ENCODE results near the gene NEAT1. TPM values are rescaled to one million over a fixed set of nuclear protein-coding genes. Genes with fewer than 3 reads are reported as not detected.

Gene NEAT1
- total RNA-seq, 1 donor from 2014 or later, result 422 TPM

DNA sequence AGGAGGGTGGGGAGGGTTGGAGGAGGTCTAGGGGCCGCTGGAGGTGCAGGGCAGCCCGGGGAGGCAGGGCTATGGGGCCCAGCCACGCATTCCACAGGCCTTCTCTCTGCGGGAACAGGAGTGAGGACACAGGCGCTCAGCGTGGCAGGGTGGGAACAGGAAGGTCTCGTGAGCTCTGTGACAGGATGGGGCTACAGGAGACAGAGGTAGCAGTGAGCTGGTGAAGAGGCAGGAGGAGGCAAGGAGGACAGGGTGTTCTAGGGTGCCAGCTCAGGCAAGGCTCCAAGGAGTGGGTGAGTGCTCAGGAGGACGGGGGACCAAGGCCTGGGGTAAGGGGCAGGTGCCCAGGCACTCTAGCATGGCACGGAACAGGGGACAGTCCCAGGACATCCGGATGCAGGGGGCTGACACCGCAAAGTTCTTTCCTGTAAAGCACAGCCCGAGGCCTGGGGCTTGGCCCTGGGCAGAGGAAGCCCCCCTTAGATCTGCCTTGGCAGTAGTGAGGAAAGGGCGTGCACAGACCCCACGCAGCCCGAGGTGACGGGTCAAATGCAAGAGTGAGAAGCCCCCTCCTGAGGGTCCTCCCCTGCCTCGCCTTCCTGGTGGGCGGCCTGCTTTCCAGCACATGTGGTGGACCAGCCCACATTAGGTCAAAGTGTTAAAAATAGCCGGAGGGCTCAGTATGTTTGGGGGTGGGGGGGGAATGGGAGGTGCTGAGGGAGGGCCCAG lies 4.7 kb upstream of the NEAT1 start:
- intact Hi-C loops (cut with micrococcal nuclease), result loop anchor here (1.0 to 2.0 kb wide), 2 partner anchors 8 to 79 kb away; no protein-coding TSS in a partner anchor
- Mint-ChIP-seq H3K27ac (peak overlapping the region; percentile 100), H3K9me3 (no peaks in the 10 kb centered on the region), H3K27me3 (ENCODE audit: low read depth) (no peaks in the 10 kb centered on the region), H3K36me3 (ENCODE audit: low read depth) (peaks cover 7% of the 10 kb centered on the region), H3K4me3 (ENCODE audit: low read depth) (peak overlapping the region; percentile 81), H3K4me1 (ENCODE audit: low read depth) (peaks cover 38% of the 10 kb centered on the region)
- DNase-seq (ENCODE audit: low spot score), result peak; percentile 43

GRCh38 chr11:65418431-65418680 lies 4.2 kb upstream of the NEAT1 start:
- DNase-seq (ENCODE audit: low spot score), result no peak
- intact Hi-C loops (cut with micrococcal nuclease), result loop anchor here (1.0 to 2.0 kb wide), 2 partner anchors 8 to 78 kb away; no protein-coding TSS in a partner anchor
- Mint-ChIP-seq H3K27ac (peak overlapping the region; percentile 100), H3K4me3 (ENCODE audit: low read depth) (peak overlapping the region; percentile 98), H3K4me1 (ENCODE audit: low read depth) (peaks cover 39% of the 10 kb centered on the region), H3K9me3 (no peaks in the 10 kb centered on the region), H3K36me3 (ENCODE audit: low read depth) (peaks cover 10% of the 10 kb centered on the region), H3K27me3 (ENCODE audit: low read depth) (no peaks in the 10 kb centered on the region)

DNA sequence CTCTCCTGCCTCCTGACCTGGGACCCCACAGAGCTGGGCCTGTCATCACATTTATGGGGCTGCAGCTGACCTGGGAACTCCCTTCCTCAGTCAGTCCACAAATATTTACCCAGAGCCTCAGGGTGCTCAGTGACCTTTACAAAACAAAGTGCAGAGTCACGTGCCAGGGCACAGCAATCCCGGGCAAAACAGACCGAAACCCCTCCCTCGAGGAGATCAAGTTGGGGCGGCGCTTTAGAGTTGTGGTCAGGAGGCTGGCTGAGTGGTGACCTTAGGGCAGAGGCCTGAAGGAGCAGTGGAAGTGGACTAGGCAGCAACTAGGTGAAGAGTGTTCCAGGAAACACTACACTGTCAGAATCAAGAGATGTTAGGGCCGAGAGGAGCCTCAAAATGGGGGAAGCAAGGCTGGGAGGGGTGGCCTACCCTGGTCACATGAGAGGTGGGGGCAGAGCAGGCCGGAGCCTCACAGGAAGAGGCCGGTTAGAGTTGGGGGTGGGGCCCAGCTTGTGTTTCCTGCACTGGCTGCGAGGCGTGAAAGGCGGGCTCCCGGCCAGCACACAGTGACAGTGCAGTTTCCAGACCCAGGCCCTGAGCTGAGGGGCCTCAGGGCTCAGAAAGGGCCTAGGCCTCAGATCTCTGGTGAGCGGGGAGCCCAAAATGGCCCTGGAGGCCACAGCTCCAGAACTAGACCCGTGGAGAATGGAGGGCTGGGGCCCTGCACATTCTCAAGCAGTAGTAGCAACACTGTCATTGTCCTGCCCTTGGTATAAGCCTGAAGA lies 3.7 kb upstream of the NEAT1 start:
- Mint-ChIP-seq H3K27me3 (ENCODE audit: low read depth) (no peaks in the 10 kb centered on the region), H3K4me1 (ENCODE audit: low read depth) (peaks cover 39% of the 10 kb centered on the region), H3K27ac (peak overlapping the region; percentile 100), H3K9me3 (no peaks in the 10 kb centered on the region), H3K4me3 (ENCODE audit: low read depth) (peak overlapping the region; percentile 98), H3K36me3 (ENCODE audit: low read depth) (peaks cover 15% of the 10 kb centered on the region)
- peak; percentile 90 for DNase-seq (ENCODE audit: low spot score)
- intact Hi-C loops (cut with micrococcal nuclease), result loop anchor here (1.0 to 2.0 kb wide), 3 partner anchors 7 to 78 kb away; no protein-coding TSS in a partner anchor

DNA sequence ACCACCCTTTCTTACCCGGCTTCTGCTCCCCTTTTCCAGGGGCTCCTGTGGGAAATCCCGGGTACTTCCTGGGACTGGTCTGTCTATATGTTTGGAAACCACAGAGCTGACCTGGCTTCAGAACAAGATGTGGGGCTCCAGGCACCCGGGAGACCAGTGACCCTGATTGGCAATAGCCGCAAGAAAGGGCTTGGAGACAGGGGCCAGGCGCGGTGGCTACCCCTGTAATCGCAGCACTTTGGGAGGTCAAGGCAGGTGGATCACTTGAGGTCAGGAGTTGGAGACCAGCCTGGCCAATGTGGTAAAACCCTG lies 3.2 kb upstream of the NEAT1 start:
- Mint-ChIP-seq H3K4me3 (ENCODE audit: low read depth) (peak overlapping the region; percentile 98), H3K4me1 (ENCODE audit: low read depth) (peaks cover 39% of the 10 kb centered on the region), H3K27me3 (ENCODE audit: low read depth) (no peaks in the 10 kb centered on the region), H3K9me3 (no peaks in the 10 kb centered on the region), H3K36me3 (ENCODE audit: low read depth) (peaks cover 20% of the 10 kb centered on the region), H3K27ac (peak overlapping the region; percentile 100)
- intact Hi-C loops (cut with micrococcal nuclease), result loop anchor here (1.0 to 2.0 kb wide), 2 partner anchors 10 to 77 kb away; no protein-coding TSS in a partner anchor
- no peak for DNase-seq (ENCODE audit: low spot score)

- H3K9me3 Mint-ChIP-seq, result no peaks in the 10 kb centered on the region
- intact Hi-C loops (cut with micrococcal nuclease), result loop anchor here (1.0 to 2.0 kb wide), 3 partner anchors 9 to 155 kb away; no protein-coding TSS in a partner anchor
- no peaks in the 10 kb centered on the region for H3K27me3 Mint-ChIP-seq (ENCODE audit: low read depth)
- peaks cover 39% of the 10 kb centered on the region for H3K4me1 Mint-ChIP-seq (ENCODE audit: low read depth)
- peaks cover 25% of the 10 kb centered on the region for H3K36me3 Mint-ChIP-seq (ENCODE audit: low read depth)
- peak overlapping the region; percentile 98 for H3K4me3 Mint-ChIP-seq (ENCODE audit: low read depth)
- H3K27ac Mint-ChIP-seq, result peak overlapping the region; percentile 100
- DNase-seq (ENCODE audit: low spot score), result peak; percentile 67
Observed at GRCh38 chr11:65419772-65420481, 2.7 kb upstream of the NEAT1 start.

GRCh38 chr11:65420506-65420905 lies 2.1 kb upstream of the NEAT1 start:
- Mint-ChIP-seq H3K27me3 (ENCODE audit: low read depth) (no peaks in the 10 kb centered on the region), H3K9me3 (no peaks in the 10 kb centered on the region), H3K27ac (peak overlapping the region; percentile 100), H3K4me1 (ENCODE audit: low read depth) (peaks cover 39% of the 10 kb centered on the region), H3K36me3 (ENCODE audit: low read depth) (peaks cover 31% of the 10 kb centered on the region), H3K4me3 (ENCODE audit: low read depth) (peak overlapping the region; percentile 98)
- intact Hi-C loops (cut with micrococcal nuclease), result loop anchor here (2.0 kb wide), 1 partner anchor 154 kb away; no protein-coding TSS in a partner anchor
- DNase-seq (ENCODE audit: low spot score), result no peak

DNA sequence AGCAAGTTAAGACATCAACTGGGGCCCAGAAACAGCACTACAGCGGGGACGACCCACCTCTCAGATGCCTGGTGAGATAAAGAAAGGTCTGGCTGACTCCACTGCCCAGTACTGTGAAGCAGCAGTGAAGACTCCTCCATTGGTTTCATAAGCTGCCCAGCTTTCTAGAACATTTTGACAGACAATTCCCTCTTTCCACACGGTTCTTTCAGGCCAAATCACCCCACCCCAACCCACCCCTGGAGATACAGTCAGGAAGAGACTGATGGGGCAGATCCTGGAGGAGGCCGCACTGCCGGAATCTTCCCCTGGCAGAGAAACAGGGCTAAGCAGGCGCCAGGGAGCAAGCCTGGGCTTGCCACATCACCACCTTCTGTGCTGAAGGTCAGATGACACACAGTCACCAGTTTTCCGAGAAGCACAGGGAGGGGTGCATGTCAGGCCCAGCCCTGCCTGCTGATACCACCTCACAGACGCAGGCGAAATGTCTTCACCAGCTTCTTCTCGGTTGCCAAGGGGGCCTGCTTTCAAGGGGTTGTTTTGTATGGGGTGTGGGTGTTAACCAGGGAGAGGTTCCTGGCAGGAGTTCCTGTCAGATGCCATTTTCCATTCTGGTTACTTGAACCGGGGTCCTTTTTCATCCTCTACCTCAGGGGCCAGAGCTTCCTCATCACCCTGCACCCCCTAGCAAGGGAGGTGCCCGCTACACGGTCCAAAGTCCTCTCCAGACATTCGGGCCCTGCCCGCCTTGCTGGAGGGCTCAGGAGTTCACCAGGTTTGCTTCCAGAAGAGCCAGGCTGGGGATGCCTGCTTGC lies 1.4 kb upstream of the NEAT1 start:
- peak overlapping the region; percentile 98 for H3K4me3 Mint-ChIP-seq (ENCODE audit: low read depth)
- H3K36me3 Mint-ChIP-seq (ENCODE audit: low read depth), result peaks cover 38% of the 10 kb centered on the region
- intact Hi-C loops (cut with micrococcal nuclease), result loop anchor here (1.0 to 2.0 kb wide), 2 partner anchors 39 to 154 kb away; partner anchors contain the start of gene SLC25A45
- peaks cover 34% of the 10 kb centered on the region for H3K4me1 Mint-ChIP-seq (ENCODE audit: low read depth)
- H3K9me3 Mint-ChIP-seq, result no peaks in the 10 kb centered on the region
- no peaks in the 10 kb centered on the region for H3K27me3 Mint-ChIP-seq (ENCODE audit: low read depth)
- peak; percentile 88 for DNase-seq (ENCODE audit: low spot score)
- peak overlapping the region; percentile 98 for H3K27ac Mint-ChIP-seq

DNA sequence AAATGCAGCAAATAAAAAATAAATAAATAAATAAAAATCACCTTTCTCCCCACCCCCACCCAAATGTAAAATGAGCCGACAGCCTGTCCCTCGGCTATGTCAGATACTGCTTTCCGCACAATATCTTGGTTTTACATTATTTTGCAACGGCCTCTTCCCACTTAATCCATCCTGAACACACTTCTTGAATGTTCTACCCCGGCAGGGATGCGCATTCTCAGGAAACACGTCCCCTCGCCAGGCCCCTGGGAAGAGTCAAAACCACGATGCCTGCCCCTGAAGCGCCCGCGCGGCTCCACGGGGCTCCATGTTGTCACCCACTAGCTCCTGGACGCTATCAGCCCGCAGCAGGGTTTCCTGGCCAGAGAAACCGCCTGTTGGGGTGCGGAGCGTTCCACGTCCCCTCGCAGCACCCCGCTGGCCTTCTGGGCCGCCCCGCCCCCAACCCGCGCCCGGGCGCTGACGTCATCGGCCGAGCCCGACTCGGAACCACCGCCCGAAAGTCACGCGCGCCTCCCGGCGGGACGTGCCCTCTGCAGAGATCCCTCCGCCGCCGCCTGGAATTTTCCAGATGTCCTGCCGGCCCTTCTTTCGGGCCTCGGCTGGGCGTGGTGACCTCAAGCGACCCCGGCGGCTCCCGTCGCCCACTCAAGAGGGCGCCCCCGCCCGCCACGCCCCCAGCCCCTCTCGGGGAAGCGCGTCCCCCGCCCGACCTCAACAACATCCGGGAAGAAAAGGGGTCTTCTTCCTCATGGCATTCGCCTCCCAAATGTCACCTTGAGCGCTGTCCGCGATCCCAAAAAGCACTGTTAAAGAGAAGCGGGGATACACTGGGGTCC lies 585 bp upstream of the NEAT1 start:
- H3K27ac Mint-ChIP-seq, result peak overlapping the region; percentile 98
- peaks cover 46% of the 10 kb centered on the region for H3K36me3 Mint-ChIP-seq (ENCODE audit: low read depth)
- DNase-seq (ENCODE audit: low spot score), result peak; percentile 93
- H3K9me3 Mint-ChIP-seq, result no peaks in the 10 kb centered on the region
- peaks cover 35% of the 10 kb centered on the region for H3K4me1 Mint-ChIP-seq (ENCODE audit: low read depth)
- H3K4me3 Mint-ChIP-seq (ENCODE audit: low read depth), result peak overlapping the region; percentile 98
- intact Hi-C loops (cut with micrococcal nuclease), result loop anchor here (1.0 to 2.0 kb wide), 3 partner anchors 40 to 153 kb away; partner anchors contain the start of gene SLC25A45
- no peaks in the 10 kb centered on the region for H3K27me3 Mint-ChIP-seq (ENCODE audit: low read depth)

- Mint-ChIP-seq H3K27me3 (ENCODE audit: low read depth) (no peaks in the 10 kb centered on the region), H3K9me3 (no peaks in the 10 kb centered on the region), H3K27ac (peak overlapping the region; percentile 98), H3K4me3 (ENCODE audit: low read depth) (peak overlapping the region; percentile 98), H3K4me1 (ENCODE audit: low read depth) (peaks cover 36% of the 10 kb centered on the region), H3K36me3 (ENCODE audit: low read depth) (peaks cover 61% of the 10 kb centered on the region)
- no peak for DNase-seq (ENCODE audit: low spot score)
- intact Hi-C loops (cut with micrococcal nuclease), result no loop called here
Observed at GRCh38 chr11:65423516-65424204, 1.1 kb downstream of the NEAT1 start.

DNA sequence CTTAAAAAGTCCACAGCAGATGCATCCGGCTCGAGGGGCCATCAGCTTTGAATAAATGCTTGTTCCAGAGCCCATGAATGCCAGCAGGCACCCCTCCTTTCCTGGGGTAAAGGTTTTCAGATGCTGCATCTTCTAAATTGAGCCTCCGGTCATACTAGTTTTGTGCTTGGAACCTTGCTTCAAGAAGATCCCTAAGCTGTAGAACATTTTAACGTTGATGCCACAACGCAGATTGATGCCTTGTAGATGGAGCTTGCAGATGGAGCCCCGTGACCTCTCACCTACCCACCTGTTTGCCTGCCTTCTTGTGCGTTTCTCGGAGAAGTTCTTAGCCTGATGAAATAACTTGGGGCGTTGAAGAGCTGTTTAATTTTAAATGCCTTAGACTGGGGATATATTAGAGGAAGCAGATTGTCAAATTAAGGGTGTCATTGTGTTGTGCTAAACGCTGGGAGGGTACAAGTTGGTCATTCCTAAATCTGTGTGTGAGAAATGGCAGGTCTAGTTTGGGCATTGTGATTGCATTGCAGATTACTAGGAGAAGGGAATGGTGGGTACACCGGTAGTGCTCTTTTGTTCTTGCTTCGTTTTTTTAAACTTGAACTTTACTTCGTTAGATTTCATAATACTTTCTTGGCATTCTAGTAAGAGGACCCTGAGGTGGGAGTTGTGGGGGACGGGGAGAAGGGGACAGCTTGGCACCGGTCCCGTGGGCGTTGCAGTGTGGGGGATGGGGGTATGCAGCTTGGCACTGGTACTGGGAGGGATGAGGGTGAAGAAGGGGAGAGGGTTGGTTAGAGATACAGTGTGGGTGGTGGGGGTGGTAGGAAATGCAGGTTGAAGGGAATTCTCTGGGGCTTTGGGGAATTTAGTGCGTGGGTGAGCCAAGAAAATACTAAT lies 1.9 kb downstream of the NEAT1 start:
- Mint-ChIP-seq H3K4me3 (ENCODE audit: low read depth) (peak overlapping the region; percentile 98), H3K36me3 (ENCODE audit: low read depth) (peaks cover 64% of the 10 kb centered on the region), H3K9me3 (no peaks in the 10 kb centered on the region), H3K27me3 (ENCODE audit: low read depth) (no peaks in the 10 kb centered on the region), H3K4me1 (ENCODE audit: low read depth) (peaks cover 39% of the 10 kb centered on the region), H3K27ac (peak overlapping the region; percentile 98)
- intact Hi-C loops (cut with micrococcal nuclease), result no loop called here
- peak; percentile 49 for DNase-seq (ENCODE audit: low spot score)

Data from activated T-helper 2 cell treated with anti-CD3 and anti-CD28 coated beads, Interferon-gamma antibody, Interleukin-2, Interleukin-4, amounts not matched to agents 10 μg/mL and 5 μg/mL and 100 μg/mL, durations not matched to agents 14 hours and 24 hours and 36 hours (primary cell).